ENCODE data around the gene ADCY2.

ADCY2 gene

DNA sequence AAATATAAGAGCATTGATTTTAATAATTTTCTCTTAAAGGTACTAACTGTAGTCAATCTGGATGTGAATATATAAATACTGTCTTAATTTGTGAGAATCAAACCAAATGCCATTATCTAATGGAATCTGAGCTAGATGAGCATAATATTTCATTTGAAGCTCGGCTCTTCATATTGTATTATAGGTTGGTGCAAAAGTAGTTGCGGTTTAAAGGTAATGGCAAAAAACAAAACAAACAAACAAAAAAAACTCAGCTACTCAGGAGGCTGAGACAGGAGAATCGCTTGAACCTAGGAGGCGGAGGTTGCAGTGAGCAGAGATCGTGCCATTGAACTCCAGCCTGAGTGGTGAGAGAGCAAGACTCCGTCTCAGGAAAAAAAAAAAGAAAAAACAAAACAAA lies 358.6 kb downstream of the ADCY2 start:
- no peak for DNase-seq (ENCODE audit: low read depth in 2 of 2)
- no peak overlapping the region for H3K4me3 ChIP-seq (replicated peaks in 1 of 2; ENCODE audit: low read depth in 2 of 2, low read length in 2 of 2)
- TF ChIP-seq, protein P1, sequence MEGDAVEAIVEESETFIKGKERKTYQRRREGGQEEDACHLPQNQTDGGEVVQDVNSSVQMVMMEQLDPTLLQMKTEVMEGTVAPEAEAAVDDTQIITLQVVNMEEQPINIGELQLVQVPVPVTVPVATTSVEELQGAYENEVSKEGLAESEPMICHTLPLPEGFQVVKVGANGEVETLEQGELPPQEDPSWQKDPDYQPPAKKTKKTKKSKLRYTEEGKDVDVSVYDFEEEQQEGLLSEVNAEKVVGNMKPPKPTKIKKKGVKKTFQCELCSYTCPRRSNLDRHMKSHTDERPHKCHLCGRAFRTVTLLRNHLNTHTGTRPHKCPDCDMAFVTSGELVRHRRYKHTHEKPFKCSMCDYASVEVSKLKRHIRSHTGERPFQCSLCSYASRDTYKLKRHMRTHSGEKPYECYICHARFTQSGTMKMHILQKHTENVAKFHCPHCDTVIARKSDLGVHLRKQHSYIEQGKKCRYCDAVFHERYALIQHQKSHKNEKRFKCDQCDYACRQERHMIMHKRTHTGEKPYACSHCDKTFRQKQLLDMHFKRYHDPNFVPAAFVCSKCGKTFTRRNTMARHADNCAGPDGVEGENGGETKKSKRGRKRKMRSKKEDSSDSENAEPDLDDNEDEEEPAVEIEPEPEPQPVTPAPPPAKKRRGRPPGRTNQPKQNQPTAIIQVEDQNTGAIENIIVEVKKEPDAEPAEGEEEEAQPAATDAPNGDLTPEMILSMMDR (IDR thresholded peaks at IDR 0.05; ENCODE audit: low read depth, low read length), result no peak

DNA sequence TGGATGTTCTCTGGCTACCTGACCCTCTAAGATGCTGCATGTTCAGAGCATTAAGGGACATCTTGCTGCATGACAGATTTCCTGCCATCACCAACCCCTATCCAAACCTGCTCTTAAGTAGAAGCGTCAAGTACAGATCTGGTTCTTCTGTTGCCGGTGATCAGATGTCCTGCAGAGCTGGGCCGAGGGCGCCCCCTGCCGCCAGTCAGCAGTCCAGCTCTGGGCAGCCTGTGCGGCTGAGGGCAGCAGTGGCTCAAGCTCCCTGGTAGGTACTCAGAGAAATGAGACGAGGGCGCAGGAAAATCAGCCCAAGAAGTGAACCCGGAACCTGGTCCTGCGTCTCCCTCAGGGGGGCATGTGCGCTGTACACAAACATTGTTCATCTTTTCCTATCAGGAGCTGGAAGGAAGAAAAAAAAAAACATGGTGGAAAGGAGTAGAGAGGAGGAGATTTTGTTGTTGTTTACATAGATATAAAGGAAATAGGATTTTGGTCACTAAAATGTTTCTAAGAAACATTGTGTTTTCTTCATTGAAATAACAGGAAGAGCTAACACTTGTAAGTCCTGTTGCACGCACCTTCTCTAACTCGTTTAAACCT lies 359.2 kb downstream of the ADCY2 start:
- H3K4me3 ChIP-seq (replicated peaks in 1 of 2; ENCODE audit: low read depth in 2 of 2, low read length in 2 of 2), result no peak overlapping the region
- TF ChIP-seq, protein P1 (IDR thresholded peaks at IDR 0.05; ENCODE audit: low read depth, low read length), result peak; percentile 51
- DNase-seq (ENCODE audit: low read depth in 2 of 2), result peak; percentile 23 to 28

DNA sequence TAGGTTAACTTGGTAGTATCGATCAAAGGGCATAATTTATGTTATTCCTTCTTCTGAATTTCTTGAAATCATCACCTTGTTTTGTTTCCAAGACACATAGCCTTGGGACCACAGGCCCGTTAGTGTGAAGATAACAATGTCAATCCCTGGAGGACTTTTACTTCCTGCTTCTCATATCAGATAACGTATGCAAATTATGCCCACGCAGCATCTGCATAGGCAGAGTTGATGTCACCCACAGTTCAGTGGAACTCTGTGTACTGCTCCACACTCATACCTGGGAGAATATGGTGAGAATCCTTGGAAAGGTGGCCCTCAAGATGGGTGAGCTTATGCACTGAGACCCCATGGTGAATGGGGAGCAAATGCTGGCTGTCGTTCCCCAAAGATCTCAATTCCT lies 360.0 kb downstream of the ADCY2 start:
- TF ChIP-seq, protein P1 (IDR thresholded peaks at IDR 0.05; ENCODE audit: low read depth, low read length), result no peak
- no peak overlapping the region for H3K4me3 ChIP-seq (replicated peaks in 1 of 2; ENCODE audit: low read depth in 2 of 2, low read length in 2 of 2)
- DNase-seq (ENCODE audit: low read depth in 2 of 2), result no peak

DNA sequence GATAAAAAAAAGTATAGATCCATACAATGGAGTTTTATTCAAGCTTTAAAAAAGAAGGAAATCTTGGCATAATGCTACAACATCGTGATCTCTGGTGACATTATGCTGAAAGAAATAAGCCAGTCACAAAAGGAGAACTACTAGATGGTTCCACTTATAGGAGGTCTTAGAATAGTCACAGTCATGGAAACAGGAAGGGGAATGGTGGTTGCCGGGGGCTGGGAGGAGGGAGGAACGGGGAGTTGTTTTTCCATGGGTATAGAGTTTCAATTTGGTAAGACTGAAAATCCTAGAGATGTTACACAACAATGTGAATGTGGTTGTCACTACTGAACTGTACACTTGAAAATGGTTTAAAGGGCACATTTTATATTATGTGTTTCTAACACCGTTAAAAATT lies 360.5 kb downstream of the ADCY2 start:
- no peak overlapping the region for H3K4me3 ChIP-seq (replicated peaks in 1 of 2; ENCODE audit: low read depth in 2 of 2, low read length in 2 of 2)
- TF ChIP-seq, protein P1 (IDR thresholded peaks at IDR 0.05; ENCODE audit: low read depth, low read length), result no peak
- no peak for DNase-seq (ENCODE audit: low read depth in 2 of 2)

DNA sequence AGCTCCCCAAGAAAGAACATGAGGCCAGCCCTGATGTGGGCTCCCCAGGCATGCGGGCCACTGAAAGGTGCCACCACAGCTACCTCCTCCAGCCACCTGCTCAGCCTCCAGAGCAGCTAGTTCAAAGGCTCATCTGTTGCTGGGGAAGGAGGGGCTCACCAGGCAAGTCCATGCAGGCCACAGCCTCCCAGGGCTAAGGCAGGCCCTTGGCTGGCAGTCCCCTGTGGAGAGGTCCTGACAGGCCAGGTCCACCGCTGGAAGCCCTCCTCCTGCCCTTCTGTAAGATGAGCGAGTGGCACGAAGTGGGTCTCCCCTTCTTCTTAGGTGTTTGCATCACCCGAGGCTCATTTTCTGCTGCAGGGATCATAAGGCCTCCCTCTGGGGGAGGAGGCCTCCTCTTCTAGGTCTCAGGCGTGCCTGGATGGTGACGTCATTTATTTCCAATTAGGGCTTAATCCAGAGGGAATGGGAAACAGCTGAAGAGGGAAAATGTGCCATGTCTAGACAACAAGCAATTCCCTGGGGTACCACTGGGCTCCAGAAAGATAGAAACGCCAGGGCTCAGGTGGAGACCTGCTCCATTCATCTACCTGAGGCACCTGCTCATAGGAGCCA lies 363.4 kb downstream of the ADCY2 start:
- TF ChIP-seq, protein P1 (IDR thresholded peaks at IDR 0.05; ENCODE audit: low read depth, low read length), result no peak
- no peak overlapping the region for H3K4me3 ChIP-seq (replicated peaks in 1 of 2; ENCODE audit: low read depth in 2 of 2, low read length in 2 of 2)
- DNase-seq (ENCODE audit: low read depth in 2 of 2), result no peak

DNA sequence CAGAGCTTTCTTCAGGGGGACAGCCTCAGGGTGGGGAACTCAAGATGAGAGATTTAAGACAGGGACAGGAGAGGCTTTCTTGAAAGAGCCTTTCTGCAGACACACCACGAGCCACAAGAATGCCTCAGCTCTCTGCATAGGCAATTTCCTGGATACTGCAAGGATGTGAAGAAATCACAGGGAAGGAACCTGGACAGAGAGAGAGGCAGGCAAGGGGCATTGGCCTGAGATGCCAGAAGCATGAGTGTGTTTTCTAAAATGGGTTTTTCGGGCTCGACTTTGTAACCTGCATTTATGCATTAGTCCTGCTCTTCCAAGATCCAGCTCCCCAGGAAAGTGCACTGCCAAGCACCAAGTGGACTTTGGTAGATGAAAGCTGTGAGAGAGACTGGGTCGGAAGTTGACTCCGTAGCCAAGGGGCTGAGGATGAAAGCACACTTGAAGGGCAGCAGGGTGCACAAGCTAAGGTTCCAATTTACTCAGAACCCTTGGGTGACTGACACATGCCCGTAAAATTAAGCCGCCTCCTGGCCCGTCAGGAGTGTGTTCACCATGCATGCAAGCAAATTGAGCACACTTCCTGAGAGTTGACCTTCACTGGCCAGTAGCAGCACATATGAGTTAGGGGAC lies 364.1 kb downstream of the ADCY2 start:
- TF ChIP-seq, protein P1 (IDR thresholded peaks at IDR 0.05; ENCODE audit: low read depth, low read length), result no peak
- no peak for DNase-seq (ENCODE audit: low read depth in 2 of 2)
- no peak overlapping the region for H3K4me3 ChIP-seq (replicated peaks in 1 of 2; ENCODE audit: low read depth in 2 of 2, low read length in 2 of 2)

Data from cardiac fibroblast (primary cell).